Ovary (tissue), 3 donors: ENCODE data around the gene CLDN7.

Experiments
- EP300 ChIP-seq: sonication (generic); formaldehyde crosslinking; IDR thresholded peaks from one replicate; pipeline ENCODE4 v1.6.1; 2017; ENCODE audit warnings: antibody characterized with exemption
- POLR2A ChIP-seq: fragments of 450-650 bp; IDR thresholded peaks from one replicate; pipeline ENCODE4 v1.6.1; 2017; ENCODE audit warnings: antibody characterized with exemption, mild to moderate bottlenecking, moderate library complexity
- TF ChIP-seq, protein P1 (sequence below), 3 donors: fragments of 450-650 bp in 2 of 3; fragments of 200-600 bp in 1 of 3; IDR thresholded peaks; one replicate each; pipeline versions ENCODE4 v1.5.1 to v1.8.0; 2016 to 2022; ENCODE audit warnings: antibody characterized with exemption in 3 of 3, mild to moderate bottlenecking in 1 of 3
- donor health status: DM: no; HTN: no; CAD: no.

- TF ChIP-seq POLR2A (no peak), EP300 (no peak)
- TF ChIP-seq, protein P1, sequence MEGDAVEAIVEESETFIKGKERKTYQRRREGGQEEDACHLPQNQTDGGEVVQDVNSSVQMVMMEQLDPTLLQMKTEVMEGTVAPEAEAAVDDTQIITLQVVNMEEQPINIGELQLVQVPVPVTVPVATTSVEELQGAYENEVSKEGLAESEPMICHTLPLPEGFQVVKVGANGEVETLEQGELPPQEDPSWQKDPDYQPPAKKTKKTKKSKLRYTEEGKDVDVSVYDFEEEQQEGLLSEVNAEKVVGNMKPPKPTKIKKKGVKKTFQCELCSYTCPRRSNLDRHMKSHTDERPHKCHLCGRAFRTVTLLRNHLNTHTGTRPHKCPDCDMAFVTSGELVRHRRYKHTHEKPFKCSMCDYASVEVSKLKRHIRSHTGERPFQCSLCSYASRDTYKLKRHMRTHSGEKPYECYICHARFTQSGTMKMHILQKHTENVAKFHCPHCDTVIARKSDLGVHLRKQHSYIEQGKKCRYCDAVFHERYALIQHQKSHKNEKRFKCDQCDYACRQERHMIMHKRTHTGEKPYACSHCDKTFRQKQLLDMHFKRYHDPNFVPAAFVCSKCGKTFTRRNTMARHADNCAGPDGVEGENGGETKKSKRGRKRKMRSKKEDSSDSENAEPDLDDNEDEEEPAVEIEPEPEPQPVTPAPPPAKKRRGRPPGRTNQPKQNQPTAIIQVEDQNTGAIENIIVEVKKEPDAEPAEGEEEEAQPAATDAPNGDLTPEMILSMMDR (IDR thresholded peaks at IDR 0.05), result no peak
Measured at GRCh38 chr17:7250695-7251627, 11.3 kb downstream of the CLDN7 start.
